ENCODE data around the gene APOA4. TPM values are rescaled to one million over a fixed set of nuclear protein-coding genes. Genes with fewer than 3 reads are reported as not detected.
A peak's percentile ranks its signal among the peaks of the same experiment; 100 is the strongest.

Gene APOA4
- total and polyA plus RNA-seq, 2 of the 13 experiments (the other 11 are each of a cell fraction or from before 2014, with no cell fraction given), result 3.8 to 7.2 TPM

DNA sequence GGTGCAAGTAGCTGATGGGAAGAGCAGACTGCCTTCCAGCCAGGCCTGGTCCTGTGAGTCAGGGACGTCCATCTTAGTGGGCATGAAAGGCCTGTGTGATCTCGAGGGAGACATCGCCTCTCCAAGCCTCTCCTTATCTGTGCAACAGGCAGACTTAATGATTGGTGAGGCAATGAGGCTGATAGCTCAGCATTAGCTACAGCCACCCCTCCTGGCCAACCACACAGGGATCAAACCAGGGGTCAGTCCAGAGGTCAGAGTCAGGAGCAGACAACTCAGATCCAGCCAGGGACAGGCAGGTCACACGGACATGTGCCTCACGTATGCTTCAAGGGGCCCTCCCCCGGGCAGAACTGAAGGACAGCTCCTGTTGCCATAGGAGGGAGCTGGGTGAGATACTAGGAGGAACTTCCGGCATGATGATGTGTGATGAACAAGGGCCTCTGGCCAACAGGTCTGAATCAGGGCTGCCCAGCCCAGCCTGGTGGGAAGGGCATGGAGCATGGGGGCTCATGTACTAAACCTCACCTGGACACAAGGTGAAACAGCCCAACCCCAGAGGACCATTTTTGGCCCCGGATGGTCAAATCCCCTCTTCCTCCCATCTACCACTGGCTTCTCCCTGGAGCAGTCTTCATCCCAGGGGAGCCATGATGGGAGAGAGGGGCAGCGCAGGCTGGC is 3.8 kb upstream of the APOA4 start (continued):
- TF ChIP-seq ZNF3 (CRISPR knock-in tag; IDR thresholded peaks at IDR 0.05), result peak; percentile 33; the same call in 1 of the 2 replicates
- no peak; the same call in 1 of the 2 replicates for TF ChIP-seq HMG20B (CRISPR knock-in tag; conservative IDR thresholded peaks at IDR 0.05)
- TF ChIP-seq YEATS4 (CRISPR knock-in tag; IDR thresholded peaks at IDR 0.05; ENCODE audit: borderline replicate concordance), result peak; percentile 80
- no peak for TF ChIP-seq ZNF383 (CRISPR knock-in tag; IDR thresholded peaks at IDR 0.05; ENCODE audit: borderline replicate concordance)
- no peak for TF ChIP-seq MAZ (IDR thresholded peaks at IDR 0.05; ENCODE audit: borderline replicate concordance, low read depth, low read length)
- peak; percentile 69 for TF ChIP-seq MAZ (CRISPR knock-in tag; IDR thresholded peaks at IDR 0.05; ENCODE audit: low read depth)
- no peak for TF ChIP-seq ZNF841 (CRISPR knock-in tag; IDR thresholded peaks at IDR 0.05; ENCODE audit: borderline replicate concordance)
- TF ChIP-seq, protein P1, sequence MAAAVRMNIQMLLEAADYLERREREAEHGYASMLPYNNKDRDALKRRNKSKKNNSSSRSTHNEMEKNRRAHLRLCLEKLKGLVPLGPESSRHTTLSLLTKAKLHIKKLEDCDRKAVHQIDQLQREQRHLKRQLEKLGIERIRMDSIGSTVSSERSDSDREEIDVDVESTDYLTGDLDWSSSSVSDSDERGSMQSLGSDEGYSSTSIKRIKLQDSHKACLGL (CRISPR knock-in tag; IDR thresholded peaks at IDR 0.05), result peak; percentile 68; the same call in 1 of the 2 replicates
- TF ChIP-seq RARA (CRISPR knock-in tag; IDR thresholded peaks at IDR 0.05), result peak; percentile 98
- TF ChIP-seq, protein P2, sequence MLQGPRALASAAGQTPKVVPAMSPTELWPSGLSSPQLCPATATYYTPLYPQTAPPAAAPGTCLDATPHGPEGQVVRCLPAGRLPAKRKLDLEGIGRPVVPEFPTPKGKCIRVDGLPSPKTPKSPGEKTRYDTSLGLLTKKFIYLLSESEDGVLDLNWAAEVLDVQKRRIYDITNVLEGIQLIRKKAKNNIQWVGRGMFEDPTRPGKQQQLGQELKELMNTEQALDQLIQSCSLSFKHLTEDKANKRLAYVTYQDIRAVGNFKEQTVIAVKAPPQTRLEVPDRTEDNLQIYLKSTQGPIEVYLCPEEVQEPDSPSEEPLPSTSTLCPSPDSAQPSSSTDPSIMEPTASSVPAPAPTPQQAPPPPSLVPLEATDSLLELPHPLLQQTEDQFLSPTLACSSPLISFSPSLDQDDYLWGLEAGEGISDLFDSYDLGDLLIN (CRISPR knock-in tag; IDR thresholded peaks at IDR 0.05; ENCODE audit: borderline replicate concordance), result no peak
- TF ChIP-seq SRY (CRISPR knock-in tag; IDR thresholded peaks at IDR 0.05), result no peak
- TF ChIP-seq RXRA (CRISPR knock-in tag; IDR thresholded peaks at IDR 0.05), result peak; percentile 96
- TF ChIP-seq ZMAT3 (CRISPR knock-in tag; conservative IDR thresholded peaks at IDR 0.05), result peak; percentile 84
- TF ChIP-seq, protein P3, sequence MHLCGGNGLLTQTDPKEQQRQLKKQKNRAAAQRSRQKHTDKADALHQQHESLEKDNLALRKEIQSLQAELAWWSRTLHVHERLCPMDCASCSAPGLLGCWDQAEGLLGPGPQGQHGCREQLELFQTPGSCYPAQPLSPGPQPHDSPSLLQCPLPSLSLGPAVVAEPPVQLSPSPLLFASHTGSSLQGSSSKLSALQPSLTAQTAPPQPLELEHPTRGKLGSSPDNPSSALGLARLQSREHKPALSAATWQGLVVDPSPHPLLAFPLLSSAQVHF (CRISPR knock-in tag; IDR thresholded peaks at IDR 0.05), result no peak
- peak; percentile 26 for TF ChIP-seq ZNF296 (CRISPR knock-in tag; conservative IDR thresholded peaks at IDR 0.05)
- TF ChIP-seq ONECUT2 (CRISPR knock-in tag; IDR thresholded peaks at IDR 0.05), result peak; percentile 63; the same call in 1 of the 2 replicates
- peak; percentile 96 for TF ChIP-seq ZSCAN25 (CRISPR knock-in tag; IDR thresholded peaks at IDR 0.05)
- TF ChIP-seq SNAPC2 (CRISPR knock-in tag; IDR thresholded peaks at IDR 0.05), result no peak
- TF ChIP-seq, protein P4, sequence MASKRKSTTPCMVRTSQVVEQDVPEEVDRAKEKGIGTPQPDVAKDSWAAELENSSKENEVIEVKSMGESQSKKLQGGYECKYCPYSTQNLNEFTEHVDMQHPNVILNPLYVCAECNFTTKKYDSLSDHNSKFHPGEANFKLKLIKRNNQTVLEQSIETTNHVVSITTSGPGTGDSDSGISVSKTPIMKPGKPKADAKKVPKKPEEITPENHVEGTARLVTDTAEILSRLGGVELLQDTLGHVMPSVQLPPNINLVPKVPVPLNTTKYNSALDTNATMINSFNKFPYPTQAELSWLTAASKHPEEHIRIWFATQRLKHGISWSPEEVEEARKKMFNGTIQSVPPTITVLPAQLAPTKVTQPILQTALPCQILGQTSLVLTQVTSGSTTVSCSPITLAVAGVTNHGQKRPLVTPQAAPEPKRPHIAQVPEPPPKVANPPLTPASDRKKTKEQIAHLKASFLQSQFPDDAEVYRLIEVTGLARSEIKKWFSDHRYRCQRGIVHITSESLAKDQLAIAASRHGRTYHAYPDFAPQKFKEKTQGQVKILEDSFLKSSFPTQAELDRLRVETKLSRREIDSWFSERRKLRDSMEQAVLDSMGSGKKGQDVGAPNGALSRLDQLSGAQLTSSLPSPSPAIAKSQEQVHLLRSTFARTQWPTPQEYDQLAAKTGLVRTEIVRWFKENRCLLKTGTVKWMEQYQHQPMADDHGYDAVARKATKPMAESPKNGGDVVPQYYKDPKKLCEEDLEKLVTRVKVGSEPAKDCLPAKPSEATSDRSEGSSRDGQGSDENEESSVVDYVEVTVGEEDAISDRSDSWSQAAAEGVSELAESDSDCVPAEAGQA (IDR thresholded peaks at IDR 0.05; ENCODE audit: low read depth), result peak; percentile 51; the same call in 1 of the 2 replicates
- TF ChIP-seq, protein P4 (CRISPR knock-in tag; IDR thresholded peaks at IDR 0.05; ENCODE audit: borderline replicate concordance), result no peak
- TF ChIP-seq, protein P5, sequence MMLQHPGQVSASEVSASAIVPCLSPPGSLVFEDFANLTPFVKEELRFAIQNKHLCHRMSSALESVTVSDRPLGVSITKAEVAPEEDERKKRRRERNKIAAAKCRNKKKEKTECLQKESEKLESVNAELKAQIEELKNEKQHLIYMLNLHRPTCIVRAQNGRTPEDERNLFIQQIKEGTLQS (CRISPR knock-in tag; IDR thresholded peaks at IDR 0.05), result peak; percentile 35; the same call in 1 of the 2 replicates
- TF ChIP-seq NFYB (CRISPR knock-in tag; IDR thresholded peaks at IDR 0.05), result peak; percentile 72

Data from HepG2 (cell line).